Measurements from ENCODE around the gene RPS6KA5. TPM values are rescaled to one million over a fixed set of nuclear protein-coding genes. Genes with fewer than 3 reads are reported as not detected.

Gene RPS6KA5
- total RNA-seq, 1 experiment from 2014 or later = 3.8 TPM

- Histone ChIP-seq H2BK12ac (ENCODE audit: insufficient read length, low read depth, low read length) (no peak overlapping the region), H2BK120ac (ENCODE audit: low read depth, low read length, poor library complexity, severe bottlenecking) (no peak overlapping the region), H2BK5ac (ENCODE audit: insufficient read length, low read length) (no peak overlapping the region), H4K20me1 (ENCODE audit: control insufficient read depth, insufficient read depth, insufficient read length) (no peaks in the 10 kb centered on the region), H4K5ac (ENCODE audit: insufficient read length, low read depth, low read length) (no peak overlapping the region), H3K79me1 (ENCODE audit: insufficient read depth, low read depth, low read length, poor library complexity, severe bottlenecking) (no peaks in the 10 kb centered on the region), H3K23me2 (ENCODE audit: insufficient read length, low read depth, low read length, poor library complexity, severe bottlenecking) (no peaks in the 10 kb centered on the region), H2BK15ac (ENCODE audit: low read depth, low read length) (no peak overlapping the region), H3K27ac (ENCODE audit: insufficient read length, low read depth, low read length) (no peak overlapping the region), H3K14ac (ENCODE audit: insufficient read depth, low read length) (no peak overlapping the region), H3T11ph (ENCODE audit: low read length) (no peak overlapping the region), H3K56ac (ENCODE audit: insufficient read length, low read depth, low read length) (no peak overlapping the region), H2AFZ (ENCODE audit: low read length) (no peak overlapping the region), H3K27me3 (ENCODE audit: insufficient read depth, low read length) (no peaks in the 10 kb centered on the region), H3K4me2 (ENCODE audit: insufficient read depth, insufficient read length, low read length) (no peak overlapping the region), H3K18ac (ENCODE audit: insufficient read length, low read depth, low read length) (no peak overlapping the region), H2BK20ac (ENCODE audit: low read depth, low read length, poor library complexity, severe bottlenecking) (no peak overlapping the region), H2AK5ac (ENCODE audit: insufficient read length, low read length) (no peak overlapping the region), H3K4me1 (ENCODE audit: insufficient read depth, low read length) (no peaks in the 10 kb centered on the region; the same call in 1 of the 2 replicates), H3K4ac (ENCODE audit: low read depth, low read length) (no peak overlapping the region), H3K9me3 (ENCODE audit: control insufficient read depth, low read depth, low read length) (no peaks in the 10 kb centered on the region), H3K79me2 (ENCODE audit: insufficient read depth, low read length) (no peaks in the 10 kb centered on the region), H3K23ac (ENCODE audit: insufficient read length, low read depth, low read length) (no peak overlapping the region), H3K9ac (ENCODE audit: extremely low read depth, insufficient read length, low read length) (no peak overlapping the region), H4K8ac (replicated peaks; ENCODE audit: insufficient read length, low read depth, low read length) (no peak overlapping the region), H4K91ac (ENCODE audit: insufficient read length, low read depth, low read length) (no peak overlapping the region)
- Mint-ChIP-seq H3K4me1 (peaks cover 6% of the 10 kb centered on the region in 2 experiments), H3K27ac (no peak overlapping the region), H3K9me3 (no peaks in the 10 kb centered on the region), H3K27me3 (ENCODE audit: low read depth) (peaks cover 5% of the 10 kb centered on the region), H3K4me3 (no peak overlapping the region), H3K36me3 (ENCODE audit: insufficient read depth in 1 of 3, low read depth in 3 of 3) (no peaks in the 10 kb centered on the region)
- DNase-seq = no peak
- no peak for TF ChIP-seq CTCF (conservative IDR thresholded peaks at IDR 0.05)
- no CpG with 5 or more reads among the region's 7 CpGs for whole genome bisulfite sequencing (ENCODE audit: extremely low coverage, insufficient read length, low lambda C conversion rate)
These were observed 250.7 kb downstream of the RPS6KA5 start for GRCh38 chr14:90809530-90810312.
